ENCODE data around the gene RHEX.
A peak's percentile ranks its signal among the peaks of the same experiment; 100 is the strongest.

Gene RHEX

GRCh38 chr1:206021008-206021625 is 31.9 kb upstream of the RHEX start:
- DNase-seq (ENCODE audit: low read depth), result no peak
- no peak for TF ChIP-seq CTCF (conservative IDR thresholded peaks at IDR 0.05; ENCODE audit: low read length)
- H3K4me3 ChIP-seq (ENCODE audit: low read length), result no peak overlapping the region

GRCh38 chr1:206021626-206022365 is 31.2 kb upstream of the RHEX start:
- DNase-seq (ENCODE audit: low read depth), result peak; percentile 24

GRCh38 chr1:206022766-206023165 is 30.2 kb upstream of the RHEX start:
- no peak overlapping the region for H3K4me3 ChIP-seq (ENCODE audit: low read length)
- no peak for DNase-seq (ENCODE audit: low read depth)

More at GRCh38 chr1:206021626-206022365, 31.2 kb upstream of the RHEX start:
- no peak for TF ChIP-seq CTCF (conservative IDR thresholded peaks at IDR 0.05; ENCODE audit: low read length)
- no peak overlapping the region for H3K4me3 ChIP-seq (ENCODE audit: low read length)

GRCh38 chr1:206023695-206024094 is 29.3 kb upstream of the RHEX start, which contains the start of gene CTSE:
TSS of gene CTSE (minus strand) at chr1:206023895. CDS start at chr1:206023791, 104 bp downstream.
- DNase-seq (ENCODE audit: low read depth), result no peak
- no peak for TF ChIP-seq CTCF (conservative IDR thresholded peaks at IDR 0.05; ENCODE audit: low read length)

More at GRCh38 chr1:206022766-206023165, 30.2 kb upstream of the RHEX start:
- no peak for TF ChIP-seq CTCF (conservative IDR thresholded peaks at IDR 0.05; ENCODE audit: low read length)

DNA sequence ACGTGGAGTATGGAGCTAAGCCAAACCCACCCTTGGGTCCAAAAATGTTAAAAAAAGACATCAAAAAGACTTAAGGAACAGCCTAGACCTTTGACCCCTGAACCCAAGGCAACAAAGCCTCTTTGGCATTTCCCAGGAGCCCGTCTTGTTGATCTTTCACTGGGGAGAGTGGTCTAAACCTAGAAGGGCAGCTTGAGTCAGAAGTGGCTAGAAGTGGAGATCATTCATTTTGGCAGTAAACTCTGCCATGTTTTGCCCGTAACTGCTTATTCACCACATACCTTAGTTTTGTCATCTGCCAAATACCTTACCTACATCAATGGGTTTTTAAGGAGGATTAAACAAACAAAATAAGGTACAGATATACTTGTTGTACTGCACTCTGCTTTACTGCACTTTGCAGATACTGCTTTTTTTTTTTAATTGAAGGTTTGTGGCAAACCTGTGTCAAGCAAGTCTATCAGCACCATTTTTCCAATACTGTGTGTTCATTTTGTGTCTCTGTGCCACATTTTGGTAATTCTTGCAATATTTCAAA is 27.6 kb upstream of the RHEX start:
- DNase-seq (ENCODE audit: low read depth), result no peak
- TF ChIP-seq CTCF (conservative IDR thresholded peaks at IDR 0.05; ENCODE audit: low read length), result no peak
- H3K4me3 ChIP-seq (ENCODE audit: low read length), result no peak overlapping the region

More at GRCh38 chr1:206023695-206024094, 29.3 kb upstream of the RHEX start, which contains the start of gene CTSE:
- H3K4me3 ChIP-seq (ENCODE audit: low read length), result no peak within 1 kb of the TSS

GRCh38 chr1:206029484-206029883 is 23.5 kb upstream of the RHEX start:
- TF ChIP-seq CTCF (conservative IDR thresholded peaks at IDR 0.05; ENCODE audit: low read length), result no peak
- peak; percentile 40 for DNase-seq (ENCODE audit: low read depth)
- H3K4me3 ChIP-seq (ENCODE audit: low read length), result no peak overlapping the region
